ENCODE data around the gene SLC22A5. TPM values are rescaled to one million over a fixed set of nuclear protein-coding genes. Genes with fewer than 3 reads are reported as not detected.

The SLC22A5 gene
- total and polyA plus RNA-seq, 10 of the 15 experiments (the other 5 are each of a cell fraction or from before 2014, with no cell fraction given) = 1.1 to 4.4 (median 2.3) TPM

DNA sequence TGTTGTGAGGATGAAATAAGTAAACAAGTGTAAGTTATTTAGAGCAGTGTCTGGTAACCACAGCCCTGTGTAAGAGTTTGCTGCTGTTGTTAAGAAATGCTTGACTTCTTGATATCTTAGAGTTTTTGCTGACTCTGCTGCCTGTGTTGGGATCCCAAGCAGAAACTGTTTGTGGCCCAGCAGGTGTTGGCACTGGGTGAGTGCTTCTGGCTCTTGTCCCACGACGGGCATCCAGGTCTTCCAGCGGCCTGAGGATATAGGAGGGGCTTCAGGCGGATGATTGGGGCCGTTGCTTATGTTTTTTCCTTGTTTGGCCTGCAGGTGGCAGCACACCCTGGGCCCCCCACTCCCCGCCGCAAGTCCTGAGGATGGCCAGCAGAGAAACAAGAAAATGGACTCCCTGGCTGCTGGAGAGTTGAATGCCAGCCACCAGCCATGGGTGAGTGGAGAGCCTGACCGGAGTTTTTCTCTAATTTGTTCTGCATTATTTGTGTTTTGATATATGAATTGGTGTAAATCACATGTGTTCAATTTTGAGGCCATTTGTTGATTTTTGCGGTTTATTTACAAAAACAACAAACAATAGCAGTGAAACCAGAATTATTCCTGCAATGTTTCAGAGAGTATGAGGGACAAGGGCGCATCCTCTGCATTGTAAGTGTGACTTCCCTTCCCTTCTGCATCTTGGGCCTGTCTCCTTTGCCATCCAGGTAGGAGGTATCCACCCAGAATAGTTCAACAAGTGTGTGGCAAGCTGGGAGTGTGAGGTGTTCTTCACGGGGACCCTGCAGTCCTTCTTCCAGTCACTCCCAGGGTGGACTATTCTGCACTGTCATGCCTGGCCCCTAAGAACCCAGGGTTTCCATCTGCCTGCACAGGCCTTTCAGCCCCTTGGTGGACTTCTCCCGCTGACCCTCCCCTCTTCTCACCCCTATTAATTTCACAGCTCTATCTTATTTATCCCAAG, 50.3 kb downstream of the SLC22A5 start:
- Histone ChIP-seq H3K9me3 (replicated peaks; ENCODE audit: control insufficient read depth, insufficient read depth, low read length) (no peaks in the 10 kb centered on the region), H3K4me3 (peak overlapping the region; percentile 31; the same call in 1 of the 2 replicates), H4K20me1 (ENCODE audit: control insufficient read depth, insufficient read depth) (no peaks in the 10 kb centered on the region), H2AFZ (ENCODE audit: control insufficient read depth, low read depth, low read length) (peak overlapping the region; percentile 51), H3K9ac (ENCODE audit: control insufficient read depth, insufficient read depth, low read length) (peak overlapping the region; percentile 75), H3K79me2 (ENCODE audit: control insufficient read depth, insufficient read depth, low read length) (peaks cover 86% of the 10 kb centered on the region), H3K4me2 (ENCODE audit: control insufficient read depth, insufficient read depth) (peak overlapping the region; percentile 89), H3K27ac (ENCODE audit: control insufficient read depth, insufficient read depth) (peak overlapping the region; percentile 94), H3K36me3 (ENCODE audit: control insufficient read depth in 2 of 2, insufficient read depth in 2 of 2, low read length in 1 of 2) (peaks cover 6 to 25% of the 10 kb centered on the region in 2 experiments), H3K4me1 (ENCODE audit: control insufficient read depth, insufficient read depth, low read length) (peaks cover 79% of the 10 kb centered on the region), H3K27me3 (replicated peaks in 1 of 2; ENCODE audit: control insufficient read depth in 2 of 2, insufficient read depth in 2 of 2, low read length in 1 of 2) (no peaks in the 10 kb centered on the region)
- CTCF ChIA-PET = interaction anchor here (0.7 to 3.1 kb wide), 27 partner anchors 7 to 244 kb away, joined by 3 to 67 read pairs (median 6); partner anchors contain the start of gene IRF1
- DNase-seq (ENCODE audit: low read depth, low spot score) = no peak
- POLR2A ChIA-PET = interaction anchor here (0.8 to 1.7 kb wide), 17 partner anchors 8 to 87 kb away, joined by 3 to 28 read pairs (median 5); partner anchors contain the start of gene IRF1
- 8% methylated on average over 12 of the region's 12 CpGs for WGBS (ENCODE audit: insufficient coverage, insufficient replicate concordance, low lambda C conversion rate, missing lambda C conversion rate)
- no TSS peak for BruUV-seq (replicated peaks)
- intact Hi-C loops (cut with micrococcal nuclease; ENCODE audit: unreplicated experiment) = loop anchor here (1.0 to 5.0 kb wide), 4 partner anchors 48 to 243 kb away; no protein-coding TSS in a partner anchor
- in situ Hi-C loops (cut with MboI) = loop anchor here (5.0 kb wide), 1 partner anchor 53 kb away; no protein-coding TSS in a partner anchor
- peak; percentile 50 for ATAC-seq
- SMC1A ChIA-PET (ENCODE audit: uncharacterized antibody, unreplicated experiment) = interaction anchor here (0.6 to 6.2 kb wide), 29 partner anchors 8 to 331 kb away, joined by 3 to 98 read pairs (median 6); partner anchors contain the start of gene IRF1
- RAD21 ChIA-PET (ENCODE audit: unreplicated experiment) = interaction anchor here (0.6 to 6.2 kb wide), 26 partner anchors 8 to 316 kb away, joined by 3 to 121 read pairs (median 6); partner anchors contain the start of gene IRF1
- no peak for FAIRE-seq
- TF ChIP-seq, protein P1, sequence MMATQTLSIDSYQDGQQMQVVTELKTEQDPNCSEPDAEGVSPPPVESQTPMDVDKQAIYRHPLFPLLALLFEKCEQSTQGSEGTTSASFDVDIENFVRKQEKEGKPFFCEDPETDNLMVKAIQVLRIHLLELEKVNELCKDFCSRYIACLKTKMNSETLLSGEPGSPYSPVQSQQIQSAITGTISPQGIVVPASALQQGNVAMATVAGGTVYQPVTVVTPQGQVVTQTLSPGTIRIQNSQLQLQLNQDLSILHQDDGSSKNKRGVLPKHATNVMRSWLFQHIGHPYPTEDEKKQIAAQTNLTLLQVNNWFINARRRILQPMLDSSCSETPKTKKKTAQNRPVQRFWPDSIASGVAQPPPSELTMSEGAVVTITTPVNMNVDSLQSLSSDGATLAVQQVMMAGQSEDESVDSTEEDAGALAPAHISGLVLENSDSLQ (IDR thresholded peaks at IDR 0.05) = no peak
- TF ChIP-seq NBN (IDR thresholded peaks at IDR 0.05) (peak; percentile 51; the same call in 1 of the 2 replicates), TAF1 (IDR thresholded peaks at IDR 0.05; ENCODE audit: borderline replicate concordance, low read depth, low read length) (no peak), NR2C1 (IDR thresholded peaks at IDR 0.05) (no peak), RAD21 (IDR thresholded peaks at IDR 0.05; ENCODE audit: insufficient read depth, low read depth, low read length) (peak; percentile 78), EED (IDR thresholded peaks at IDR 0.05; ENCODE audit: low read depth) (peak; percentile 34), MEF2A (IDR thresholded peaks at IDR 0.05; ENCODE audit: insufficient read depth, low read depth, low read length) (0 out of 2 replicates have a peak, but pooled peaks have one; percentile 14), SMC3 (IDR thresholded peaks at IDR 0.05; ENCODE audit: borderline replicate concordance, low read length) (peak; percentile 76), CBX5 (IDR thresholded peaks at IDR 0.05; ENCODE audit: low read depth) (no peak), POLR2AphosphoS2 (IDR thresholded peaks at IDR 0.05; ENCODE audit: low read depth, low read length) (no peak), IKZF1 (conservative IDR thresholded peaks at IDR 0.05) (peak; percentile 73), DPF2 (IDR thresholded peaks at IDR 0.05) (no peak), WRNIP1 (IDR thresholded peaks at IDR 0.05; ENCODE audit: borderline replicate concordance, low read depth, low read length) (no peak), YY1 (IDR thresholded peaks at IDR 0.05; ENCODE audit: low read depth, low read length) (peak; percentile 93), HDGF (IDR thresholded peaks at IDR 0.05) (0 out of 2 replicates have a peak, but pooled peaks have one; percentile 52), RB1 (IDR thresholded peaks at IDR 0.05; ENCODE audit: borderline replicate concordance) (peak; percentile 51; the same call in 1 of the 2 replicates), CHD2 (IDR thresholded peaks at IDR 0.05; ENCODE audit: borderline replicate concordance, low read depth, low read length) (0 out of 2 replicates have a peak, but pooled peaks have one; percentile 21), STAT3 (IDR thresholded peaks at IDR 0.05; ENCODE audit: low read depth, low read length) (no peak), MXI1 (IDR thresholded peaks at IDR 0.05; ENCODE audit: low read depth, low read length) (no peak), GABPA (IDR thresholded peaks at IDR 0.05; ENCODE audit: low read depth) (no peak)

All from GM12878 (cell line).